SK-N-SH treated with all-trans-retinoic acid at 6 μM for 48 hours (cell line): Measurements from ENCODE around the gene FAM131C.

Experiments
- ATAC-seq: fragments of 200-7000 bp; cut with Tn5 transposase; 3 replicates; pipeline ENCODE4 v1.9.1; 2020; ENCODE audit warnings: mild to moderate bottlenecking, moderate library complexity
- ARNTL ChIP-seq: fragments of 450-650 bp; formaldehyde crosslinking; IDR thresholded peaks from 2 replicates; pipeline ENCODE4 v1.5.0; 2020; ENCODE audit warnings: low read depth, mild to moderate bottlenecking, moderate library complexity, borderline replicate concordance
- BACH2 ChIP-seq: fragments of 250-450 bp; sonication (Bioruptor Pico); IDR thresholded peaks from 2 replicates; pipeline ENCODE4 v1.9.0; 2021; ENCODE audit warnings: mild to moderate bottlenecking, borderline replicate concordance
- CSDC2 ChIP-seq: fragments of 250-450 bp; sonication (Bioruptor Pico); IDR thresholded peaks from 2 replicates; pipeline ENCODE4 v1.5.0; 2020; ENCODE audit warnings: mild to moderate bottlenecking, moderate library complexity
- ESRRG ChIP-seq: fragments of 250-450 bp; sonication (Bioruptor Pico); IDR thresholded peaks from 2 replicates; pipeline ENCODE4 v1.6.1; 2021; ENCODE audit warnings: mild to moderate bottlenecking
- OSR1 ChIP-seq: fragments of 250-450 bp; sonication (Bioruptor Pico); IDR thresholded peaks from 2 replicates; pipeline ENCODE4 v1.8.0; 2022; ENCODE audit warnings: moderate library complexity, mild to moderate bottlenecking, inconsistent platforms
- RARB ChIP-seq: fragments of 250-450 bp; sonication (Bioruptor Pico); IDR thresholded peaks from 2 replicates; pipeline ENCODE4 v1.8.0; 2021; ENCODE audit warnings: mild to moderate bottlenecking, moderate library complexity
- SNAI2 ChIP-seq: fragments of 250-450 bp; sonication (Bioruptor Pico); IDR thresholded peaks from 2 replicates; pipeline ENCODE4 v1.5.0; 2020; ENCODE audit warnings: mild to moderate bottlenecking, moderate library complexity
- ZFP3 ChIP-seq: fragments of 250-450 bp; sonication (Bioruptor Pico); IDR thresholded peaks from 2 replicates; pipeline ENCODE4 v1.5.0; 2020; ENCODE audit warnings: mild to moderate bottlenecking, moderate library complexity
- ZNF565 ChIP-seq: fragments of 450-650 bp; formaldehyde crosslinking; conservative IDR thresholded peaks from 2 replicates; pipeline ENCODE4 v1.5.0; 2020; ENCODE audit warnings: low read depth, mild to moderate bottlenecking, moderate library complexity
- ZNF70 ChIP-seq: fragments of 450-650 bp; formaldehyde crosslinking; IDR thresholded peaks from 2 replicates; pipeline ENCODE4 v1.5.0; 2020; ENCODE audit warnings: mild to moderate bottlenecking, moderate library complexity
- TF ChIP-seq, protein P1 (sequence below): fragments of 250-450 bp; sonication (Bioruptor Pico); IDR thresholded peaks from 2 replicates; pipeline ENCODE4 v1.8.0; 2021; ENCODE audit warnings: low read depth, mild to moderate bottlenecking, moderate library complexity, borderline replicate concordance
- TF ChIP-seq, protein P2 (sequence below): fragments of 250-450 bp; sonication (Bioruptor Pico); IDR thresholded peaks from 2 replicates; pipeline ENCODE4 v1.5.1; 2021; ENCODE audit warnings: mild to moderate bottlenecking, moderate library complexity
- TF ChIP-seq, protein P3 (sequence below): fragments of 250-450 bp; sonication (Bioruptor Pico); IDR thresholded peaks from 2 replicates; pipeline ENCODE4 v1.8.0; 2020; ENCODE audit warnings: mild to moderate bottlenecking, moderate library complexity, borderline replicate concordance
- TF ChIP-seq, protein P4 (sequence below): fragments of 250-450 bp; sonication (Bioruptor Pico); IDR thresholded peaks from 2 replicates; pipeline ENCODE4 v1.5.1; 2020; ENCODE audit warnings: low read depth, mild to moderate bottlenecking, moderate library complexity
- TF ChIP-seq, protein P5 (sequence below): fragments of 250-450 bp; sonication (Bioruptor Pico); IDR thresholded peaks from 2 replicates; pipeline ENCODE4 v1.5.0; 2020; ENCODE audit warnings: mild to moderate bottlenecking, moderate library complexity

FAM131C gene

DNA sequence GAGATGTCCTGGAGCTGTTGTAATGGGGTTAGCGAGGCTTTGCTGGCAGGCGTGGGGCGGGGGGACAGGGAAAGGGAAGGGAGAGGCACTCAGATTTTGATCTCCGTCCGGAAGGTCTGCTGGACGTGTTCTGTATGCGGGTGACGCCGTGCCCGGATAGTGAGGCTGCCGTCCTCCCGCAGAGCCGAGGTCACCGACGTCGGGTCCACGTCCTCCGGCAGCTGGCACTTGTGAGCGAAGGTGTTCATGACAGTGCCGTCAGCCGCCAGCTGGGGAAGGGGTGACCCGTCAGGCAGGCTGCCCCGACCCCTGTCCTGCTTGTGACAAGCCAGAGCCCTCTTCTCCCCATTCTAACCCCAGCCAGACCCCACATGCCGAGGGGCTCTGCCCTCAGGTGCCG, 58.0 kb downstream of the FAM131C start:
- ATAC-seq = no peak
- TF ChIP-seq, protein P1, sequence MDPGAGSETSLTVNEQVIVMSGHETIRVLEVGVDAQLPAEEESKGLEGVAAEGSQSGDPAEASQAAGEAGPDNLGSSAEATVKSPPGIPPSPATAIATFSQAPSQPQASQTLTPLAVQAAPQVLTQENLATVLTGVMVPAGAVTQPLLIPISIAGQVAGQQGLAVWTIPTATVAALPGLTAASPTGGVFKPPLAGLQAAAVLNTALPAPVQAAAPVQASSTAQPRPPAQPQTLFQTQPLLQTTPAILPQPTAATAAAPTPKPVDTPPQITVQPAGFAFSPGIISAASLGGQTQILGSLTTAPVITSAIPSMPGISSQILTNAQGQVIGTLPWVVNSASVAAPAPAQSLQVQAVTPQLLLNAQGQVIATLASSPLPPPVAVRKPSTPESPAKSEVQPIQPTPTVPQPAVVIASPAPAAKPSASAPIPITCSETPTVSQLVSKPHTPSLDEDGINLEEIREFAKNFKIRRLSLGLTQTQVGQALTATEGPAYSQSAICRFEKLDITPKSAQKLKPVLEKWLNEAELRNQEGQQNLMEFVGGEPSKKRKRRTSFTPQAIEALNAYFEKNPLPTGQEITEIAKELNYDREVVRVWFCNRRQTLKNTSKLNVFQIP (CRISPR knock-in tag) = no peak

DNA sequence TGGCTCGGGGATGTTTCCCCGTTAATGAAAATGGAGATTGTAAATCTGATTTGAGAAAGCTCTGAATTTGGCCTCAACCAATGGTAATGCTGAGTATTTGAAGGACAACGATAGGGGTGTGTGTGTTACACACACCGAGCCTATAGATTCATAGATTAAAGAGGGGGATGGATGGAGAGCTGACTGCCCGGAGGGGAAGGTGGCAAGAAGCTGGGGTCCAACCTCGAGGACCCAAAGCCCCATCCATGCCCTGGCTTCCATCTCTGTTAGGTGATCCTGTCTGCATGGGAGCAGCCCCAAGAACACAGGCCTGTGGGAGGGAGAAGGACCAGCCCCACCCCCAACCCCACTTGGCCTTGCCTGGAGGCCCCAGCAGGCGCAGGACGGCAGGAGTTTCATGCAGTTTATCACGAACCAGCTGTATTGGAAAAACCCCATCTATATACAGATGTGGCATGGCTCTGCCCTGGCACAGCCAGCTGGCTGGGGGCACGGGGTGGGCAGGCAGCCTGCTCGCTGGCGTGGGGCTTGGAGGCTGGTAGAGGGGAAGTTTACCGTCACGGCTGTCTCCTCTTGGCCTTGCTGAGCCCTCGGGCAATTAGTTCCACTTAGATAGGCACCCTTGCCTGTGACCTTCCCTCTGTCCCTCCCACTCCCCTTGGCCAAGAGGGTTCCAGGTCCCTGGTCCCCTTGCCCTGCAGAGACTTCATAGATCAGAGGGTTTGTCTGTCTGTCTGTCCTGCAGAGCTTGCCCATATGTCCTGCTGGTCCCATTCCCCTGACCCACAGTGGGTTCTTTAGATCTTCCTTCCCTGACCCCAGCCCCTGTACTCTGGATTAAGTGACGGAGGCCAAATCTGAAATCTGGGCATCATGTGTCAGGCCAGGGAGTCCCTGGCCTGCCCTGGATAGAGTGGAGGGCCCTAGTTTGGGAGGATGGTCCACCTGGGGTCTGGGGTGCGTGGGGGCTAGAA, 58.7 kb downstream of the FAM131C start:
- ATAC-seq = no peak
- no peak for TF ChIP-seq RARB
- TF ChIP-seq ARNTL (CRISPR knock-in tag) = no peak
- TF ChIP-seq ZFP3 (CRISPR knock-in tag) = no peak
- TF ChIP-seq SNAI2 (CRISPR knock-in tag) = no peak
- no peak for TF ChIP-seq CSDC2 (CRISPR knock-in tag)
- TF ChIP-seq OSR1 = no peak

DNA sequence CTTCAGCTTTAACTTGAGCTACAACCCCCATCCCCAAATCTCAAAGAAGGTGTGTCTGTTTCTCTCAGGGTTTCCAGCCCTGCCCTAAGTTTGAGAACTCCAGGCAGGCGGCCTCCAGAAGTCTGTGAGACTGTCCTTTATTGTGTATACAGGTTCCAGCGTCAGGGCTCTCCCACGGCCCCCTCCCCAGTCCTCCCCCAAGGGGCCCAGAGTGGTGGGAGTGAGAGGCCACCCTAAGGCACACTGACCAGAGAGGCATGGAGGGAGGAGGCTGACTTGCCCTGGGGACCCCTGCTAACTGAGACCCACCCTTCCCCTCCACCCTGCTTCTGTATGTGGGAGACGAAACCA, 59.6 kb downstream of the FAM131C start:
- no peak for ATAC-seq

More for the DNA sequence above, 59.6 kb downstream of the FAM131C start:
- TF ChIP-seq BACH2 (CRISPR knock-in tag) (no peak), ARNTL (CRISPR knock-in tag) (no peak), ESRRG (no peak), ZNF70 (CRISPR knock-in tag) (no peak), CSDC2 (CRISPR knock-in tag) (no peak), ZNF565 (CRISPR knock-in tag) (no peak)
- TF ChIP-seq, protein P2, sequence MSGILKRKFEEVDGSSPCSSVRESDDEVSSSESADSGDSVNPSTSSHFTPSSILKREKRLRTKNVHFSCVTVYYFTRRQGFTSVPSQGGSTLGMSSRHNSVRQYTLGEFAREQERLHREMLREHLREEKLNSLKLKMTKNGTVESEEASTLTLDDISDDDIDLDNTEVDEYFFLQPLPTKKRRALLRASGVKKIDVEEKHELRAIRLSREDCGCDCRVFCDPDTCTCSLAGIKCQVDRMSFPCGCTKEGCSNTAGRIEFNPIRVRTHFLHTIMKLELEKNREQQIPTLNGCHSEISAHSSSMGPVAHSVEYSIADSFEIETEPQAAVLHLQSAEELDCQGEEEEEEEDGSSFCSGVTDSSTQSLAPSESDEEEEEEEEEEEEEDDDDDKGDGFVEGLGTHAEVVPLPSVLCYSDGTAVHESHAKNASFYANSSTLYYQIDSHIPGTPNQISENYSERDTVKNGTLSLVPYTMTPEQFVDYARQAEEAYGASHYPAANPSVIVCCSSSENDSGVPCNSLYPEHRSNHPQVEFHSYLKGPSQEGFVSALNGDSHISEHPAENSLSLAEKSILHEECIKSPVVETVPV (CRISPR knock-in tag) = no peak
- TF ChIP-seq, protein P3, sequence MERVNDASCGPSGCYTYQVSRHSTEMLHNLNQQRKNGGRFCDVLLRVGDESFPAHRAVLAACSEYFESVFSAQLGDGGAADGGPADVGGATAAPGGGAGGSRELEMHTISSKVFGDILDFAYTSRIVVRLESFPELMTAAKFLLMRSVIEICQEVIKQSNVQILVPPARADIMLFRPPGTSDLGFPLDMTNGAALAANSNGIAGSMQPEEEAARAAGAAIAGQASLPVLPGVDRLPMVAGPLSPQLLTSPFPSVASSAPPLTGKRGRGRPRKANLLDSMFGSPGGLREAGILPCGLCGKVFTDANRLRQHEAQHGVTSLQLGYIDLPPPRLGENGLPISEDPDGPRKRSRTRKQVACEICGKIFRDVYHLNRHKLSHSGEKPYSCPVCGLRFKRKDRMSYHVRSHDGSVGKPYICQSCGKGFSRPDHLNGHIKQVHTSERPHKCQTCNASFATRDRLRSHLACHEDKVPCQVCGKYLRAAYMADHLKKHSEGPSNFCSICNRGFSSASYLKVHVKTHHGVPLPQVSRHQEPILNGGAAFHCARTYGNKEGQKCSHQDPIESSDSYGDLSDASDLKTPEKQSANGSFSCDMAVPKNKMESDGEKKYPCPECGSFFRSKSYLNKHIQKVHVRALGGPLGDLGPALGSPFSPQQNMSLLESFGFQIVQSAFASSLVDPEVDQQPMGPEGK (CRISPR knock-in tag) = no peak
- TF ChIP-seq, protein P4, sequence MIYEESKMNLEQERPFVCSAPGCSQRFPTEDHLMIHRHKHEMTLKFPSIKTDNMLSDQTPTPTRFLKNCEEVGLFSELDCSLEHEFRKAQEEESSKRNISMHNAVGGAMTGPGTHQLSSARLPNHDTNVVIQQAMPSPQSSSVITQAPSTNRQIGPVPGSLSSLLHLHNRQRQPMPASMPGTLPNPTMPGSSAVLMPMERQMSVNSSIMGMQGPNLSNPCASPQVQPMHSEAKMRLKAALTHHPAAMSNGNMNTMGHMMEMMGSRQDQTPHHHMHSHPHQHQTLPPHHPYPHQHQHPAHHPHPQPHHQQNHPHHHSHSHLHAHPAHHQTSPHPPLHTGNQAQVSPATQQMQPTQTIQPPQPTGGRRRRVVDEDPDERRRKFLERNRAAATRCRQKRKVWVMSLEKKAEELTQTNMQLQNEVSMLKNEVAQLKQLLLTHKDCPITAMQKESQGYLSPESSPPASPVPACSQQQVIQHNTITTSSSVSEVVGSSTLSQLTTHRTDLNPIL = no peak
- TF ChIP-seq, protein P1 (CRISPR knock-in tag) = no peak
- TF ChIP-seq, protein P5, sequence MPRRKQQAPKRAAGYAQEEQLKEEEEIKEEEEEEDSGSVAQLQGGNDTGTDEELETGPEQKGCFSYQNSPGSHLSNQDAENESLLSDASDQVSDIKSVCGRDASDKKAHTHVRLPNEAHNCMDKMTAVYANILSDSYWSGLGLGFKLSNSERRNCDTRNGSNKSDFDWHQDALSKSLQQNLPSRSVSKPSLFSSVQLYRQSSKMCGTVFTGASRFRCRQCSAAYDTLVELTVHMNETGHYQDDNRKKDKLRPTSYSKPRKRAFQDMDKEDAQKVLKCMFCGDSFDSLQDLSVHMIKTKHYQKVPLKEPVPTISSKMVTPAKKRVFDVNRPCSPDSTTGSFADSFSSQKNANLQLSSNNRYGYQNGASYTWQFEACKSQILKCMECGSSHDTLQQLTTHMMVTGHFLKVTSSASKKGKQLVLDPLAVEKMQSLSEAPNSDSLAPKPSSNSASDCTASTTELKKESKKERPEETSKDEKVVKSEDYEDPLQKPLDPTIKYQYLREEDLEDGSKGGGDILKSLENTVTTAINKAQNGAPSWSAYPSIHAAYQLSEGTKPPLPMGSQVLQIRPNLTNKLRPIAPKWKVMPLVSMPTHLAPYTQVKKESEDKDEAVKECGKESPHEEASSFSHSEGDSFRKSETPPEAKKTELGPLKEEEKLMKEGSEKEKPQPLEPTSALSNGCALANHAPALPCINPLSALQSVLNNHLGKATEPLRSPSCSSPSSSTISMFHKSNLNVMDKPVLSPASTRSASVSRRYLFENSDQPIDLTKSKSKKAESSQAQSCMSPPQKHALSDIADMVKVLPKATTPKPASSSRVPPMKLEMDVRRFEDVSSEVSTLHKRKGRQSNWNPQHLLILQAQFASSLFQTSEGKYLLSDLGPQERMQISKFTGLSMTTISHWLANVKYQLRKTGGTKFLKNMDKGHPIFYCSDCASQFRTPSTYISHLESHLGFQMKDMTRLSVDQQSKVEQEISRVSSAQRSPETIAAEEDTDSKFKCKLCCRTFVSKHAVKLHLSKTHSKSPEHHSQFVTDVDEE = no peak
